SK-N-SH (cell line): Measurements from ENCODE around the gene PTPN4. TPM values are rescaled to one million over a fixed set of nuclear protein-coding genes. Genes with fewer than 3 reads are reported as not detected.

Experiments
- CTCF ChIA-PET: fragments of 300-600, 350-600 bp; formaldehyde crosslinking; extraction: SDS; loops from one replicate; lab custom pipeline; 2021; lab: Yijun Ruan, JAX
- POLR2A ChIA-PET: fragments of 350-600 bp; sonication (Branson Sonifier 250); formaldehyde crosslinking; extraction: SDS; loops from one replicate; lab custom pipeline; 2020; ENCODE audit warnings: antibody characterized with exemption, inconsistent platforms; lab: Yijun Ruan, JAX
- DNase-seq: peaks from one replicate; pipeline ENCODE4 v3.0.0; 2012
- H2AFZ ChIP-seq: fragments of 200-600 bp; sonication (generic); 2 replicates; pipeline ENCODE4 v1.8.1; 2016; ENCODE audit warnings: antibody characterized with exemption, mild to moderate bottlenecking, low read depth
- H3F3A ChIP-seq: fragments of 200-600 bp; sonication (generic); replicated peaks from 2 replicates; pipeline ENCODE3; 2016; ENCODE audit warnings: antibody characterized with exemption, mild to moderate bottlenecking; ENCODE audit not compliant: insufficient read depth
- H3K27ac ChIP-seq, 2 experiments: fragments of 200-500 bp in 1 of 2; fragments of 200-600 bp in 1 of 2; sonication (Bioruptor generic) in 1 of 2; sonication (generic), shearing (Covaris generic) in 1 of 2; 2 replicates each; pipeline versions ENCODE4 v1.5.1 to v1.6.1; 2014 to 2016; ENCODE audit warnings: low read depth in 2 of 2, inconsistent platforms in 1 of 2, low read length in 1 of 2, mild to moderate bottlenecking in 1 of 2, mixed read lengths in 1 of 2
- H3K27me3 ChIP-seq: fragments of 200-600 bp; sonication (generic), shearing (Covaris generic); 2 replicates; pipeline ENCODE4 v1.6.1; 2016; ENCODE audit warnings: mixed run types; ENCODE audit not compliant: insufficient read depth
- H3K36me3 ChIP-seq, 2 experiments: fragments of 200-500 bp in 1 of 2; fragments of 200-600 bp in 1 of 2; sonication (Bioruptor generic) in 1 of 2; sonication (generic) in 1 of 2; replicated peaks in 1 of 2; 2 replicates each; pipeline versions ENCODE3 to v1.5.1; 2014 to 2016; ENCODE audit warnings: low read length in 1 of 2, mild to moderate bottlenecking in 1 of 2; ENCODE audit not compliant: insufficient read depth in 2 of 2, control insufficient read depth in 1 of 2
- H3K4me1 ChIP-seq, 2 experiments: fragments of 200-500 bp in 1 of 2; fragments of 200-600 bp in 1 of 2; sonication (Bioruptor generic) in 1 of 2; sonication (generic), shearing (Covaris generic) in 1 of 2; 2 replicates each; pipeline versions ENCODE4 v1.5.1 to v1.6.1; 2014 to 2016; ENCODE audit warnings: low read depth in 1 of 2, low read length in 1 of 2, mixed run types in 1 of 2; ENCODE audit not compliant: insufficient read depth in 2 of 2, control insufficient read depth in 1 of 2
- H3K4me2 ChIP-seq: fragments of 200-600 bp; sonication (generic), shearing (Covaris generic); 2 replicates; pipeline ENCODE4 v1.6.1; 2017; ENCODE audit warnings: mixed run types
- H3K4me3 ChIP-seq, 2 experiments: fragments of 200-500 bp in 1 of 2; fragments of 200-600 bp in 1 of 2; sonication (Bioruptor generic) in 1 of 2; sonication (generic), shearing (Covaris generic) in 1 of 2; 2 replicates each; pipeline versions ENCODE4 v1.5.1 to v1.8.1; 2014 to 2016; ENCODE audit warnings: low read depth in 2 of 2, inconsistent platforms in 1 of 2, low read length in 1 of 2, mild to moderate bottlenecking in 1 of 2, mixed read lengths in 1 of 2, moderate library complexity in 1 of 2
- H3K79me2 ChIP-seq: fragments of 200-600 bp; sonication (generic); 2 replicates; pipeline ENCODE4 v1.8.1; 2017; ENCODE audit warnings: mild to moderate bottlenecking; ENCODE audit not compliant: insufficient read depth
- H3K9ac ChIP-seq: fragments of 200-600 bp; sonication (generic); 2 replicates; pipeline ENCODE4 v1.6.1; 2017; ENCODE audit warnings: mixed run types
- H3K9me2 ChIP-seq: fragments of 200-600 bp; sonication (generic); 2 replicates; pipeline ENCODE4 v1.6.1; 2017; ENCODE audit warnings: mixed run types
- H3K9me3 ChIP-seq: fragments of 200-600 bp; sonication (generic); 2 replicates; pipeline ENCODE4 v1.6.1; 2017; ENCODE audit warnings: mixed run types, mild to moderate bottlenecking, moderate library complexity
- H4K20me1 ChIP-seq: fragments of 200-600 bp; sonication (generic); 2 replicates; pipeline ENCODE4 v1.6.1; 2017; ENCODE audit warnings: mild to moderate bottlenecking, mixed run types; ENCODE audit not compliant: insufficient read depth
- CTCF ChIP-seq: fragments of 200-600 bp; sonication (generic); IDR thresholded peaks from 2 replicates; pipeline ENCODE4 v1.6.1; 2017; ENCODE audit warnings: antibody characterized with exemption, mild to moderate bottlenecking, moderate library complexity
- ELF1 ChIP-seq: IDR thresholded peaks from 2 replicates; pipeline ENCODE4 v1.4.0; 2012
- EZH2phosphoT487 ChIP-seq: fragments of 200-600 bp; sonication (generic); IDR thresholded peaks from 2 replicates; pipeline ENCODE4 v1.6.1; 2017; ENCODE audit warnings: low read depth, mixed run types, mild to moderate bottlenecking, antibody characterized with exemption, moderate library complexity, borderline replicate concordance
- FOXJ3 ChIP-seq: sonication (generic); formaldehyde crosslinking; IDR thresholded peaks from 2 replicates; pipeline ENCODE4 v1.5.1; 2020; ENCODE audit warnings: mild to moderate bottlenecking, missing genetic modification reagents
- FOXM1 ChIP-seq: IDR thresholded peaks from 2 replicates; pipeline ENCODE4 v1.4.0; 2012; ENCODE audit warnings: low read depth, mild to moderate bottlenecking
- MAX ChIP-seq: IDR thresholded peaks from 2 replicates; pipeline ENCODE4 v1.4.0; 2012; ENCODE audit warnings: low read depth
- MXI1 ChIP-seq: IDR thresholded peaks from 2 replicates; pipeline ENCODE4 v1.6.1; 2012; ENCODE audit warnings: mild to moderate bottlenecking, low read depth, low read length, improper control_type of control experiment
- NFIC ChIP-seq: IDR thresholded peaks from 2 replicates; pipeline ENCODE4 v1.4.0; 2012; ENCODE audit warnings: borderline replicate concordance
- REST ChIP-seq: IDR thresholded peaks from 2 replicates; pipeline ENCODE4 v1.6.1; 2012; ENCODE audit warnings: mild to moderate bottlenecking, low read depth, low read length, moderate library complexity
- SIN3A ChIP-seq: IDR thresholded peaks from 2 replicates; pipeline ENCODE4 v1.6.1; 2012; ENCODE audit warnings: low read depth, mild to moderate bottlenecking, low read length, moderate library complexity, borderline replicate concordance
- SMC3 ChIP-seq: IDR thresholded peaks from 2 replicates; pipeline ENCODE4 v1.6.1; 2012; ENCODE audit warnings: low read depth, low read length, improper control_type of control experiment
- TEAD4 ChIP-seq: IDR thresholded peaks from 2 replicates; pipeline ENCODE4 v1.4.0; 2012; ENCODE audit warnings: mild to moderate bottlenecking, borderline replicate concordance; ENCODE audit not compliant: insufficient read depth
- ZBTB33 ChIP-seq: IDR thresholded peaks from 2 replicates; pipeline ENCODE4 v1.4.0; 2012; ENCODE audit warnings: low read depth, borderline replicate concordance
- WGBS: methylation state at CpG from one replicate; pipeline ENCODE4 v1.1.6; 2017; ENCODE audit warnings: low lambda C conversion rate; 5-methylcytosine and 5-hydroxymethylcytosine counted together
- polyA plus RNA-seq, 3 experiments: library from polyadenylated mRNA; depleted of rRNA; stranded (reverse); fragments of >200 nt; gene quantifications; 2 replicates each; pipeline ENCODE4 v1.2.3, GENCODE V29; 2012
- TF ChIP-seq, protein P1 (sequence below): fragments of 150-350 bp; IDR thresholded peaks from 2 replicates; pipeline ENCODE4 v1.6.1; 2017; ENCODE audit warnings: antibody characterized with exemption, low read length, low read depth, borderline replicate concordance

The PTPN4 gene
- polyA plus RNA-seq, 1 of the 3 experiments (the other 2 are of a cell fraction): 6.2 TPM

GRCh38 chr2:120004254-120004653 lies 244.5 kb downstream of the PTPN4 start (continued):
- TF ChIP-seq, protein P1, sequence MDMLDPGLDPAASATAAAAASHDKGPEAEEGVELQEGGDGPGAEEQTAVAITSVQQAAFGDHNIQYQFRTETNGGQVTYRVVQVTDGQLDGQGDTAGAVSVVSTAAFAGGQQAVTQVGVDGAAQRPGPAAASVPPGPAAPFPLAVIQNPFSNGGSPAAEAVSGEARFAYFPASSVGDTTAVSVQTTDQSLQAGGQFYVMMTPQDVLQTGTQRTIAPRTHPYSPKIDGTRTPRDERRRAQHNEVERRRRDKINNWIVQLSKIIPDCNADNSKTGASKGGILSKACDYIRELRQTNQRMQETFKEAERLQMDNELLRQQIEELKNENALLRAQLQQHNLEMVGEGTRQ: no peak

DNA sequence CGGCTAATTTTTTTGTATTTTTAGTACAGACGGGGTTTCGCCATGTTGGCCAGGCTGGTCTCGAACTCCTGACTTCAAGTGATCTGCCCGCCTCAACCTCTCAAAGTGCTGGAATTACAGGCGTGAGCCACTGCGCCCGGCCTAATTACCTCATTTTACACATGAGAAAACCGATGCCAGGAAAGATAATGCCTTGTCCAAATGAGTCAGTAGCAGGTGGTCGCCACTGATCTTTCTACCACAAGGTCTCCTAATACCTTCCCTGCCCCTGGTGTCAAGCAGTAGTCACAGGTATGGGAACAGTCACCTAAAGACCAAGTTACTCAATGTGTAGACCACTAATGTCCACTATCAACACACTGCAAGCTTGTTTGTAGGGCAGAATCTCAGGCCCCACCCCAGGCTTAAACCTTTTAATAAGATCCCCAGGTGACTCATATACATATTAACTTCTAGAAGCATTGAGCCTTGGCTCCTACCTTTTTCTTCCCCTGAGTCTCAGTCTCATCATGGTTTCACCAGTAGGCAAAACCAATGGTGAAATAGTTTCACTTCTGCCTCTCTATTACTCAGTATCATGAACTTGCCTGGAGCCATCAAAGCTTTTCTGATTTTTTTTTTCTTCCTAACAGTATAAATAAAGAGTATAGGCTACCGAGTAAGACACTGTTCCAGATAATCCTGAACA lies 246.3 kb downstream of the PTPN4 start:
- no peak for DNase-seq
- H3K4me2 ChIP-seq: no peak overlapping the region
- H3K9me2 ChIP-seq: no peaks in the 10 kb centered on the region
- no peaks in the 10 kb centered on the region for H3K79me2 ChIP-seq
- H3F3A ChIP-seq: no peaks in the 10 kb centered on the region
- TF ChIP-seq, protein P1: no peak
- TF ChIP-seq REST: no peak
- no peaks in the 10 kb centered on the region for H4K20me1 ChIP-seq
- POLR2A ChIA-PET: no interaction called here
- H3K4me1 ChIP-seq: no peaks in the 10 kb centered on the region
- H3K4me3 ChIP-seq: no peak overlapping the region
- H2AFZ ChIP-seq: no peak overlapping the region
- H3K27me3 ChIP-seq: no peaks in the 10 kb centered on the region
- CTCF ChIA-PET: no interaction called here
- H3K36me3 ChIP-seq: no peaks in the 10 kb centered on the region
- no peaks in the 10 kb centered on the region for H3K9me3 ChIP-seq
- 80% methylated on average over 11 of the region's 11 CpGs for WGBS
- H3K9ac ChIP-seq: no peak overlapping the region
- H3K27ac ChIP-seq: no peak overlapping the region

DNA sequence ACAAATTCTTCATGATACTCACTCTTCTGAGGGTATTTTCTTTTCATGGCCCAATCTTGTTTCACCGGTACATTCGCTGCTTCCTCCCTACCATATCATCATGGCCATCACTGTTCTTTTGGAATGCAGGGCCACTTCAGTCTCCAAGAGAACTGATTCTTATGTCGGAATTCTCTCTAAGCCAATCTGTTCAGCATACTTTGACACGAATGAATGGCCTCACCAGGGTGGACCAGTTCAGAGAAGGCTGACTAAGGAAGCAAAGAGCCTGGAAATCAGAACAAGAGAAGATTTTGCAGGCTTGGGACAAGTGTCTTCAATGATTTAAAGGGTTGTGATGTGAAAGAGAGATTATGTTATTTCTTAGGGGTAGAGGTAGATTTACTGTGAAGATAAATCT lies 248.1 kb downstream of the PTPN4 start:
- Histone ChIP-seq H3K4me2 (no peak overlapping the region), H3K27me3 (no peaks in the 10 kb centered on the region), H3K36me3 (no peaks in the 10 kb centered on the region), H3K9ac (no peak overlapping the region), H2AFZ (no peak overlapping the region), H3K4me3 (no peak overlapping the region), H3K9me2 (no peaks in the 10 kb centered on the region), H4K20me1 (no peaks in the 10 kb centered on the region), H3K27ac (no peak overlapping the region), H3F3A (no peaks in the 10 kb centered on the region), H3K4me1 (peaks cover 0 to 3% of the 10 kb centered on the region in 2 experiments; a peak in 1 of 4 replicates), H3K9me3 (no peaks in the 10 kb centered on the region), H3K79me2 (no peaks in the 10 kb centered on the region)
- CTCF ChIA-PET: no interaction called here
- WGBS: 92% methylated on average over 4 of the region's 4 CpGs
- POLR2A ChIA-PET: no interaction called here
- DNase-seq: no peak
- no peak for TF ChIP-seq ZBTB33
- no peak for TF ChIP-seq SMC3
- TF ChIP-seq EZH2phosphoT487: no peak
- no peak for TF ChIP-seq MAX
- TF ChIP-seq TEAD4: no peak
- TF ChIP-seq ELF1: no peak
- TF ChIP-seq CTCF: no peak
- TF ChIP-seq NFIC: no peak
- TF ChIP-seq FOXJ3 (CRISPR knock-in tag): no peak
- no peak for TF ChIP-seq FOXM1
- TF ChIP-seq MXI1: no peak
- no peak for TF ChIP-seq SIN3A
